SU-DHL-6 (cell line): ENCODE data around the gene SEZ6.

Experiments
- CTCF ChIP-seq: fragments of 200-600 bp; sonication (generic); IDR thresholded peaks from one replicate; pipeline ENCODE4 v1.5.1; 2017; ENCODE audit warnings: antibody characterized with exemption, mild to moderate bottlenecking, low read length, moderate library complexity; ENCODE audit not compliant: insufficient read depth, poor library complexity, severe bottlenecking
- EZH2phosphoT487 ChIP-seq: fragments of 200-600 bp; sonication (generic), shearing (Covaris generic); conservative IDR thresholded peaks from 2 replicates; pipeline ENCODE4 v1.6.1; 2018; ENCODE audit warnings: mild to moderate bottlenecking, antibody characterized with exemption, low read length, moderate library complexity, mixed read lengths

DNA sequence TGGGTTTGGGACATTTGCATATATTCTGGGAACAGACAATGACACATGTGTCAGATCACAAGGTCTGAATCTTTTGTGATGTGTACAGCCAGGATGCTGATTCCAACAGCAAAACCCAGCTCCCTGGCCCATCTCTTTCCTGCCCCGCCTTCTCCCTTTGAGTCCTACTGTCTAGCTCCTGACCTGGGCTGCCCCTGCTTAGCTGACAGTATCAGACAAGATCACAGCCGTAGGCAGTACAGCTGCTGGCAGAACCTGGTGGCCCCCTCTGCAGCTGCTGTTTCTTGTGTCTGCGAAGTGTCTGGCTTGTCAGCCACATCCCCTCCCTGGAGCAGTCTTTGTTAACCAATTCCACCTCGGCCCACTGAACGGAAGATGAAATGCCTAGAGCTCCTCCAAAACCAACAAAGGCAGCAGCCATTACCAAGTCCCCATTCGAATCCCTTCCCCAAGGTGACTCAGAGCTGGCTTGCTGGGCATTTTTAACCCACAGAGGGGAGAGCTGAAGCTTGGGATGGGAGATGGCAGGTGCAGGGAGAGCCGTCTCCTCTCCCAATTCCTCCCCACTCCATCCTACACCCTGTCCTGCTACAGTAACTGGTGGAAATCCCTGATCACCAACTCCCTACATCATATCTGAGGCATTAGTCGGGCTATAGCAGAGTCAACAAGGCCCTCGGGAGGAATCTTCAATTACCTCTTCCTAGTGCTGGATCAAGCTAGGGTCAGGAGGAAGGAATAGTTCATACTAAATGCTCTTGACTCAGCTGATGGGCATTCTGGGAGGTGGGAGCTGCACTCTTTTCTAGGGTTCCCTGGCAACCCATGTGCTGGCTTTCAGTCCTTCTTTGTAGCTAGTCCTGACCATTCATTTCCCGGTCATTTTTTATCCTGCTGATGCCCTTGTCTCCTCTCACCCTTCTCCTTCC lies 42.9 kb upstream of the SEZ6 start:
- no peak for TF ChIP-seq CTCF
- no peak for TF ChIP-seq EZH2phosphoT487
